Ishikawa (cell line): ENCODE data around the gene ADCY5.

Source experiments
- CEBPB ChIP-seq: IDR thresholded peaks from 2 replicates; pipeline ENCODE4 v1.6.1; 2012
- CREB1 ChIP-seq: IDR thresholded peaks from 2 replicates; pipeline ENCODE4 v1.6.1; 2012; ENCODE audit warnings: low read depth
- EGR1 ChIP-seq: IDR thresholded peaks from 2 replicates; pipeline ENCODE4 v1.6.1; 2012
- EP300 ChIP-seq: IDR thresholded peaks from 2 replicates; pipeline ENCODE4 v1.6.1; 2012; ENCODE audit warnings: borderline replicate concordance
- FOXM1 ChIP-seq: IDR thresholded peaks from 2 replicates; pipeline ENCODE4 v1.6.1; 2012; ENCODE audit warnings: low read depth, borderline replicate concordance
- NFIC ChIP-seq: IDR thresholded peaks from 2 replicates; pipeline ENCODE4 v1.6.1; 2012
- RAD21 ChIP-seq: IDR thresholded peaks from 2 replicates; pipeline ENCODE4 v1.6.1; 2012; ENCODE audit warnings: low read depth
- TAF1 ChIP-seq: IDR thresholded peaks from 2 replicates; pipeline ENCODE4 v1.6.1; 2012; ENCODE audit warnings: low read depth, mild to moderate bottlenecking
- TCF12 ChIP-seq: IDR thresholded peaks from 2 replicates; pipeline ENCODE4 v1.6.1; 2012; ENCODE audit warnings: low read depth
- TEAD4 ChIP-seq: IDR thresholded peaks from 2 replicates; pipeline ENCODE4 v1.6.1; 2012
- YY1 ChIP-seq: IDR thresholded peaks from 2 replicates; pipeline ENCODE4 v1.6.1; 2012; ENCODE audit warnings: low read depth
- ZBTB7A ChIP-seq: IDR thresholded peaks from 2 replicates; pipeline ENCODE4 v1.6.1; 2012; ENCODE audit warnings: low read depth
- TF ChIP-seq, protein P1 (sequence below): IDR thresholded peaks from 2 replicates; pipeline ENCODE4 v1.6.1; 2012
- TF ChIP-seq, protein P2 (sequence below): IDR thresholded peaks from 2 replicates; pipeline ENCODE4 v1.6.1; 2012; ENCODE audit warnings: low read depth, mild to moderate bottlenecking
- TF ChIP-seq, protein P3 (sequence below): IDR thresholded peaks from 2 replicates; pipeline ENCODE4 v1.6.1; 2012

The ADCY5 gene

DNA sequence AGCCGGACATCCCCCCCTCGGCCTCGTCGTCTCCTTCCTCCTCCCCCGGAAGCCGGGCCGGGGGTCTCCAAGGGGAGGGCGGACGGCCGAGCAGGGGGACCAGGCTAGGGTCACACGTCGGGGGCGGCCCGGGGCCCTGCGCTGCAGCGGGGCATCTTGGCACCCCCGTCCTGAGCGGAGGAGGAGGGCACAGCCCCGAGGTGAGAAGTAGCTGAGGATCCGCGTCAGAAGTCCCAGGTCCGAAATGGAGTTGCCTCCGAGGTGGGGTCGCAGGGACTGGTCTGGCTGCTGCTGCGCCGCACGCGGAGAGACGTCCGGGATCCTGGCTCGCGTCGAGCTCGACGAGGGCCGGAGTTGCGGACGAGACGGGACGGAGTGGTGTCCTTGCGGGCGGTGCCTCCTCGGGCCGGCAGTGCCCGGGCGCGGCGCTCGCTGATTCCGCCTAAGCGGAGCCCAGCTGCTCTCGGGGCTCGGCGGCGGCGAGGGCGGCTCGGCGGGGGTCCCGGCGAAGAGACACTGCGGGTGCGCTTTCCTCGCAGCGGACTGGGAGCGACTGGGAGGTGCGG is at the start of gene ADCY5:
TSS of gene ADCY5 (minus strand) at position 555 of the 566 bp plus-strand sequence. CDS start at position 10, 545 bp downstream.
- TF ChIP-seq, protein P1, sequence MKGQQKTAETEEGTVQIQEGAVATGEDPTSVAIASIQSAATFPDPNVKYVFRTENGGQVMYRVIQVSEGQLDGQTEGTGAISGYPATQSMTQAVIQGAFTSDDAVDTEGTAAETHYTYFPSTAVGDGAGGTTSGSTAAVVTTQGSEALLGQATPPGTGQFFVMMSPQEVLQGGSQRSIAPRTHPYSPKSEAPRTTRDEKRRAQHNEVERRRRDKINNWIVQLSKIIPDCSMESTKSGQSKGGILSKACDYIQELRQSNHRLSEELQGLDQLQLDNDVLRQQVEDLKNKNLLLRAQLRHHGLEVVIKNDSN = no peak
- TF ChIP-seq EGR1 (no peak), TEAD4 (no peak), NFIC (no peak), FOXM1 (no peak), TAF1 (no peak), RAD21 (no peak), ZBTB7A (peak; percentile 66; the same call in 1 of the 2 replicates), TCF12 (no peak), CREB1 (no peak)
- TF ChIP-seq, protein P2, sequence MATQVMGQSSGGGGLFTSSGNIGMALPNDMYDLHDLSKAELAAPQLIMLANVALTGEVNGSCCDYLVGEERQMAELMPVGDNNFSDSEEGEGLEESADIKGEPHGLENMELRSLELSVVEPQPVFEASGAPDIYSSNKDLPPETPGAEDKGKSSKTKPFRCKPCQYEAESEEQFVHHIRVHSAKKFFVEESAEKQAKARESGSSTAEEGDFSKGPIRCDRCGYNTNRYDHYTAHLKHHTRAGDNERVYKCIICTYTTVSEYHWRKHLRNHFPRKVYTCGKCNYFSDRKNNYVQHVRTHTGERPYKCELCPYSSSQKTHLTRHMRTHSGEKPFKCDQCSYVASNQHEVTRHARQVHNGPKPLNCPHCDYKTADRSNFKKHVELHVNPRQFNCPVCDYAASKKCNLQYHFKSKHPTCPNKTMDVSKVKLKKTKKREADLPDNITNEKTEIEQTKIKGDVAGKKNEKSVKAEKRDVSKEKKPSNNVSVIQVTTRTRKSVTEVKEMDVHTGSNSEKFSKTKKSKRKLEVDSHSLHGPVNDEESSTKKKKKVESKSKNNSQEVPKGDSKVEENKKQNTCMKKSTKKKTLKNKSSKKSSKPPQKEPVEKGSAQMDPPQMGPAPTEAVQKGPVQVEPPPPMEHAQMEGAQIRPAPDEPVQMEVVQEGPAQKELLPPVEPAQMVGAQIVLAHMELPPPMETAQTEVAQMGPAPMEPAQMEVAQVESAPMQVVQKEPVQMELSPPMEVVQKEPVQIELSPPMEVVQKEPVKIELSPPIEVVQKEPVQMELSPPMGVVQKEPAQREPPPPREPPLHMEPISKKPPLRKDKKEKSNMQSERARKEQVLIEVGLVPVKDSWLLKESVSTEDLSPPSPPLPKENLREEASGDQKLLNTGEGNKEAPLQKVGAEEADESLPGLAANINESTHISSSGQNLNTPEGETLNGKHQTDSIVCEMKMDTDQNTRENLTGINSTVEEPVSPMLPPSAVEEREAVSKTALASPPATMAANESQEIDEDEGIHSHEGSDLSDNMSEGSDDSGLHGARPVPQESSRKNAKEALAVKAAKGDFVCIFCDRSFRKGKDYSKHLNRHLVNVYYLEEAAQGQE = no peak
- TF ChIP-seq, protein P3, sequence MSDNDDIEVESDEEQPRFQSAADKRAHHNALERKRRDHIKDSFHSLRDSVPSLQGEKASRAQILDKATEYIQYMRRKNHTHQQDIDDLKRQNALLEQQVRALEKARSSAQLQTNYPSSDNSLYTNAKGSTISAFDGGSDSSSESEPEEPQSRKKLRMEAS = peak; percentile 67

DNA sequence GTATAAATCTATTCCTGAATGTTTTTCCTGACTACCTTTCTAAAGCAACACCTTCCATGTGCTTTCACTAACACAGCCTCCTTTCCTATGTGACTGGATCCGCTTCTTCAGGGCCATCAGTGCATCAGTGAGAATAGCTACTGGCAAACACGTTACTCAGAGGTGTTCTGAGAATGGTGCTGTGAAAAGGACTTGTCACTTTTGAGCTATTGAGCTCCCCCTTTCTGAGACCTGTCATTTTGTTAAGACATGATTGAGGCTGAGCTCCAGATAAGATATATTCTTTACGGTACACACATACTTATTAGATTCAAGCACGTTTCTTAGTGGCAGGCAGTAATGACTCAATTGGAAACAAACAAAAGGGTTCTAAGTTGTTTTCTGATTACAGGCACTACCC is 45.0 kb upstream of the ADCY5 start:
- TF ChIP-seq ZBTB7A (no peak), RAD21 (no peak)

DNA sequence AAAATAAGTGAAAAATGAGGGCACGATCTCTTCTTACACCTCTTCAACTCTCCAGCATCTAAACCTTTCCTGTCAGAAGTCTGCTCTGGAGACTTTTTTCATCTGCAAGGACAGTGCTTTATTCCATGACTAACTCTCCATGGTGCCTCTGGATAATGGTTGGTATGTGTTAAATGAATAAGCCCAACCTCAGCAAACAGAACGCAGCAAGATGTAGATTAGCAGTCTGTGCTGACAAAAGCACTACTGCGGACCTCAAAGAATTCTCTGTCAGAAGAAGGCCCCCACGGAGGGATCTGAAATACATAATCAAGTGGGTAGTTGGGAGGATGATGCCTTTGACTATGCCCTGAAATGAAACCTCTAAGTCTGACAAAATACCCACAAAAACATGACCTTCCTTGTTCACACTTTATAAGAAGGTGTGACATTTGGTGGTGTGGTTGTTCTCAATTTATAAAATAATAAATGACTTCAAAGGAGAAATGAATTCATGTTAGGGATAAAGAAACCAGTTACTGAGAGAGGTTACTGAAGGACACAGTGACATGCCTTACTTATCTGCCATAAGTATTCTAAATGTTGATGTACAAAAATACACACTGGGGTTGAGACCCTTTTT is 43.2 kb upstream of the ADCY5 start:
- no peak for TF ChIP-seq CEBPB
- TF ChIP-seq, protein P2 = no peak
- no peak for TF ChIP-seq TAF1
- no peak for TF ChIP-seq YY1
- TF ChIP-seq, protein P1 = no peak
- no peak for TF ChIP-seq NFIC
- TF ChIP-seq, protein P3 = no peak
- TF ChIP-seq TEAD4 = no peak
- TF ChIP-seq CREB1 = no peak
- TF ChIP-seq EGR1 = no peak
- TF ChIP-seq FOXM1 = no peak
- TF ChIP-seq RAD21 = no peak
- TF ChIP-seq ZBTB7A = no peak
- TF ChIP-seq TCF12 = no peak
- TF ChIP-seq EP300 = no peak

DNA sequence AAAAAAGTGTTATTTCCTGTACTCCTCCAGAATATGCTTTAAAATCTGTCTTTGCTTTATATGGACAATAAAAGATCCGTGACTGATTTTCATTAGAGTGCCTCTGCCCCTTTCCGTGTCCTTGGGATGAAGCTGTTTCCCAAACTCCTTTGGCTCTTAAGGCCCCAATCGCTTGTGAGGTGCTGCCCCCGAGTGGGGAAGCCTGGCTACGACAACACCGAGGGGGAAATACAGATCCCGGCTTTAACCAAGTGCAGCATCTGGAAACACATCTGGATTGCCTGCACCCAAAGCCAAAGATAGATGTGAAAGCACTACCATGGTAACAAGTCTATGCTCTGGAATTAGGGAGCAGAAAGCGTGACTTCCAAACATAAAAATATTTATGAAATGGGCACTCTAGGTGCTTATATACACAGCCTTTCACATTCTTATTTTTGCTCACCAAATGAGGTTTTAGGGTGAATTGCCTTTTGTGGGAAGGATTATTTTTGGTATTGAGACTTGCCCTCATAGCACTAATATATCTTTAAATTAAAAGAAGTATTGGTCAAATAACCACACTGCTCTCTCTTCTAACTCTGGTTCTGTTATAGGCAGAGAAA is 40.6 kb upstream of the ADCY5 start:
- TF ChIP-seq CREB1 (no peak), EGR1 (no peak), RAD21 (peak; percentile 86)

DNA sequence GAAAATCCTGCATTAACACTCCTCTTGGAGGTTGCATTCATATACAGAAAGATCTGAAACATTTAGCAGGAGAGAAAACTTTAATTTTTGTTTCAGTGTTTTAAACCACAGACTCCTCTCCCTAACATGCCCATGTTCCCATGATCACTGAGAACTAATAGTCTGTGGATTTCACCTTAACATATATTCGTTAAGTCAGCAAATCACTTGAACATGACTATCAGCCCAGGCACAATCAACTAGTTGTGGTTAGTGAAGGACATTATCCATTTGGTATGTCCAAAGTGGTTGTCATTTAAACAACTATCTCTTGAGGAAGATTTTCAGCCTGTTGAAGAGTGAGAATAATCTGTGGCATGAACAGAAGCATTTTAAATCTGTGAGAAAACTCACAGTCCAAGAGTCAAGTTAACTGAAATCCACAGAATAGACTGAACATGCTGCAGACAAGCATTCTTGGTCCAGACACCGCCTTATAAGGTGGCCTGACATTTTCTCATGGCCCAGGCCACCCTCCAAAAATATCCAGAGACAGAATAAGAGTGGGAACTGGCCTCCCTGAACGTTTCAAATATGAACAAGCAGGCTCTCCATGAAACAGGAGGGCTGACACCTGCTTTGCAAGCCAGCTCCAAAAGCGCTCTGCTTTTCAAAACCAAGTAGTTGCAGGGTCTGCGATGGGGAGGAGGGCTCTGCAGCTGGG is 39.9 kb upstream of the ADCY5 start:
- TF ChIP-seq CEBPB (no peak), CREB1 (no peak), EGR1 (no peak), TEAD4 (no peak), RAD21 (no peak), NFIC (no peak), YY1 (no peak), EP300 (no peak), TAF1 (no peak), ZBTB7A (no peak), TCF12 (no peak), FOXM1 (no peak)
- TF ChIP-seq, protein P1 = no peak
- TF ChIP-seq, protein P3 = no peak
- TF ChIP-seq, protein P2 = no peak
